Measurements from ENCODE around the gene EPB41L4B.
"Not testable (repeated sequence)": the region's sequence is repeated elsewhere in the genome, so short reads cannot be mapped to it uniquely, and the experiment has no call there.

The EPB41L4B gene

GRCh38 chr9:109242014-109242413 lies 78.8 kb downstream of the EPB41L4B start:
- DNase-seq: no peak

DNA sequence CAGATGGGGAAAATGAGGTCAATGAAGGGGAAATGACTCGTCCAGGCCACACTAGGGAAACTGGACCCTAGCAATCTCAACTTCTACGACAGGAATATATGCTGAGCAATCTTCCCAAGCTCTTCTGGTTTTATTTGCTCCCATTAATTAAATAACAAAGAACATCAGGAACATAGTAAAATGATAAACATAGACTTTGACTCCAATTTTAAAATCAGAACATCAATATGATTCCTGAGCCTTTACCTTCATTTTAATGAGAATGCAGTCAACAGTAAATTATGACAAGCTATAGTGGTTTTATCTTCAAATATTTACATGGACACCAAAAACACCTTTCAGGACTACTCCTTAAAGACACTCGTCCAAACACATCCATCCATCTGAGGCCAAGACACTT lies 79.7 kb downstream of the EPB41L4B start:
- DNase-seq: no peak

DNA sequence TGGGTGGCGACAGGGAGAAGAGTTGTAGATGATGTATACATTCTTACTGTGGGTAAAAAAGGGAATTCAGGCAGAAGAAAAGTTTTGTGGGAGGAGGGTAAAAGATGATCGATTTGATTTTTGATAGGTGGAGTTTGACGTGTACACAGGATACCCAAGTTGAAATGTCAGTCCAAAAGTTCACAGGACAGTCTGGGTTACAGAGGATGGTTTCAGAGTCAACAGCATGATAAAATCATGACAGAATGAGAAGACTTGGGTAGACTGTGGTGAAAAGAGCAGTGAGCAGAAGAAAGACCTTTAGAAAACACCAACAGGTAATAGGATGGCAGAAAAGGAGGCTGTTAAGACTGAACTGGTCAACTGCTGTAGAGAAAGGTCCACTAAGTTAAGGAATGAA lies 81.6 kb downstream of the EPB41L4B start:
- no peak for DNase-seq

- no peak for DNase-seq
Observed at GRCh38 chr9:109238655-109239054, 82.2 kb downstream of the EPB41L4B start.

GRCh38 chr9:109238125-109238524 lies 82.7 kb downstream of the EPB41L4B start:
- DNase-seq: no peak

- DNase-seq: no peak
Observed at GRCh38 chr9:109232449-109233237, 88.2 kb downstream of the EPB41L4B start.

DNA sequence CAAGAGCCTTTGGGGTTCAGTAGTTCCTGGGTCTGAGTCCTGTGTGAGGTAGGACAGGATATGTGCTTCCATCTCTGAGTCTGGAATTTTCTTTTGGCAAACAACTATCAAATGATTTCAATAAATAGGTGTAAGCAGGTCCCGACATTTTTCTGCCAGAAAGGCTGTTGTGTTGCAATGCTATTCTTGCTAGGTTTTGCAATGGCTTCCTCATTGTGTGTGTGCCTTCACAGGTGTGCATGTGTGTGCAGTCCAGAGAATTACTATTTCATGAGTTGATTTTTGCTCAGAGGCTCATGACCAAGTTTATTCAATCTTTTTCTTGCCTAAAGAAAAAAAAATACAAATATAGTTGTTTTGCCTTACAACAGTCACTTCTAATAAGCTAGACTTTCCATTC lies 89.3 kb downstream of the EPB41L4B start:
- DNase-seq: no peak

GRCh38 chr9:109230277-109230676 lies 90.6 kb downstream of the EPB41L4B start:
- DNase-seq: no peak

GRCh38 chr9:109229682-109230081 lies 91.2 kb downstream of the EPB41L4B start:
- DNase-seq: no peak

GRCh38 chr9:109228093-109228642 lies 92.7 kb downstream of the EPB41L4B start:
- no peak for DNase-seq

GRCh38 chr9:109225629-109226028 lies 95.2 kb downstream of the EPB41L4B start:
- DNase-seq: no peak

- no peak for DNase-seq
Observed at GRCh38 chr9:109224751-109225150, 96.1 kb downstream of the EPB41L4B start.

- DNase-seq: not testable (repeated sequence)
Observed at GRCh38 chr9:109218242-109218641, 102.6 kb downstream of the EPB41L4B start.

DNA sequence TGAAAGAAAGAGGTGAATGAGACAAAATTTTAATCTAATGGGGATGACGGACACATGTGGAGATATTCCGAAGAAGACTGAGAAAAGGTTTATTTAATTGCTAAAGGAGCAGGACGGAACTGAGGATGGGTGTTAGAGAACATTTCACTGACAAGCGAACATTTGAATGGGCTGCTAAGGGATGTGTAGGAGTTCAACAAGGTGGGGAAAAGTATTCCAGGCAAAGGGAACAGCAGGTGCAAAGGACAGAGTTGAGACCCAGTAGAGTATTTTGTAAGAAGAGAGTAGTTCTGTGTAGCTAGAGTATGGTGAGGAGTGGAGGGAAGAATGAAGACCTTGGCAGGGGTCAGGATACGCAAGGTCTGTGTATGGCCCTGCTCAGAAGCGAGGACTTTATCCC lies 106.4 kb downstream of the EPB41L4B start:
- no peak for DNase-seq

DNA sequence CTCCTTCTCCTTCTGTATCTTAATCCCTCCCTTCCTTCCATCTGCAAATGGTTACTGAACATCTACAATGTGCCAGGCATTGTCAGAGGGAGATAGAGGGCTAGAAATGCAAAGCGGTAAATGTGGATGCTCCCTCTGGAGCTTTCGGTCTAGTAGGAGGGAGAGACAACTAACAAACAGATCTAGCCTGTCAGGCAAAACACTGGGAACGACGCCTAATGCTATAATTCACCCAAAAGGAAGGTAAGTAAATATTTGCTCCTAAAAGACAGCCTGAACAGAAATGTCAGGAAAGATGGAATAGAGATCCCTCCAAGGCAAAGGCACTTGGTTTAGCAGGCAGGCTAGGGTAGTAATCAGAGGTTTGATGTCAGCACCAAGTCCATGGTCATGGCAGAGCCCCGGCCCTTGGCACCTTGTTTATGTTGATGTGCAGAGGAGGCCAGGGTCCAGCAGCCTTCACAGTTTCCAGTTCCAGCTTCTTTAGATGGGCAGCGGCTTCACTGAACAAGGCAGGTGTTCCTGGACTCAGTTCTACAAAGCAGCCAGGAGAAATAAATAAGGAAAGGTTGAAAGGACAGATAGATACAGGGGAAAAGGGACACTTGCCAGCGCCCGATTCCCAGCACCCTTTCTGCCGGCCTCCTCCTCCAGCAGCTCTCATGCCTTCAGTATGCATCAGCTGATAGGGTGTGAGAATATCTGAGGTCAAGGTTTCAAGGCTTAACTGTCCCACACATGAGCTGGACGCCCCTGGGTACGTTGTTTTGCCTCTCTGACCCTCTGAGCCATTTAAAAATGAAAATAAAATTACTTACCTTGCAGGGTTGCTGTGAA lies 107.4 kb downstream of the EPB41L4B start:
- no peak for DNase-seq

GRCh38 chr9:109212768-109213167 lies 108.1 kb downstream of the EPB41L4B start:
- DNase-seq: no peak

DNA sequence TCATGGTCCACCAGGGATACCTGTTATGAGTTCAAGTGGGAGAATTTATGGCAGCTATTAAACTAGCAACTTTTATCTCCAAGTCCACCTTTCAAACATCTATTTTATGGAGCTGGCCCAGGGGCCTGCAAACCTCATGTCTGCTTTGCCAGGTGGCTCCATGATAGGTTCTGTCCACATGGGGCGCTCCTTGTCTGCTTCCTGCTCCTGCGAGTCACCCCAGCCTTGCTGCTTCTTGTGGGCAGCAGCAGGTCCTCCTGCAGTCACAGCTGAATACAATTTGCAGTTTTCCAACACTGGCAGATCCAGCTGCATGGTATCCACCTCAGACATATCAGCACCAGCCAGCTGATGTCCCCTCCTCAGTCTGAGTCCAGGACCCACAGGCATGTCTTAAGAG lies 114.2 kb downstream of the EPB41L4B start:
- DNase-seq: no peak

DNA sequence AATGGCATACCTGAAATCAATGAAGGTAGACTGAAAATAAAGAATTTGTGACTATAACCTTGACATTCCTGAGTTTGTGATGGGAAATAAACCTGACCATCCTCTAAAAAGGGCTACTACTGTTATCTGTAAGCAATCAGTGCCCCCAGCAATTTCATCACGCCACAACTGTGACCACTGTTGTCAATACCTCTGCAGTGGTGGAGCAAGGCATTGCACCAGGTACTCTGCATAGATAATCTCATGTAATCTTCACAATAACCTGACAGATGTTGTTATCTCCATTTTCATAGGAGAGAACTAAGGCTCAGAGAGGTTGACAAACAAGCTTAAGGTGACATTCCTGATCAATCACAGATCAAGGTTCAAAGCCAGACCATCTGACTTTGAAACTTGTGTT lies 115.3 kb downstream of the EPB41L4B start:
- no peak for DNase-seq

GRCh38 chr9:109203761-109204360 lies 117.0 kb downstream of the EPB41L4B start:
- DNase-seq: no peak

DNA sequence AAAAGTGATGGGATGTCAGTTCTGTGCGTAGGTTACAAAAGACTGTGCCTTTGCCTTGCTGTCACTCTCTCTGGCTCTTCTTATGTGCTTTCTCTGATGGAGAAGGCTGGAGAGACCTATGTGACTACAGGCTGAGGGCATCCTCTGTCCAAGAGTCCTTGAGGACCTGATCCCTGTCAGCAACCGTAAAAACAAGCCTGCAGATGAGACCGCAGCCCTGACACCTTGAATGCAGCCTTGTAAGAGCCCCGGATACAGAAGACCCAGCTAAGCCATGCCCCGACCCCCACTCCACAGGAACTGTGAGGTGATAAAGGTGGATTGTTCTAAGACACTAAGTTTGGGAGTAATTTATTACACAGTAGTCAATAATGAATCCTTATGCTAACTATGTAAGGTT lies 121.2 kb downstream of the EPB41L4B start:
- no peak for DNase-seq

DNA sequence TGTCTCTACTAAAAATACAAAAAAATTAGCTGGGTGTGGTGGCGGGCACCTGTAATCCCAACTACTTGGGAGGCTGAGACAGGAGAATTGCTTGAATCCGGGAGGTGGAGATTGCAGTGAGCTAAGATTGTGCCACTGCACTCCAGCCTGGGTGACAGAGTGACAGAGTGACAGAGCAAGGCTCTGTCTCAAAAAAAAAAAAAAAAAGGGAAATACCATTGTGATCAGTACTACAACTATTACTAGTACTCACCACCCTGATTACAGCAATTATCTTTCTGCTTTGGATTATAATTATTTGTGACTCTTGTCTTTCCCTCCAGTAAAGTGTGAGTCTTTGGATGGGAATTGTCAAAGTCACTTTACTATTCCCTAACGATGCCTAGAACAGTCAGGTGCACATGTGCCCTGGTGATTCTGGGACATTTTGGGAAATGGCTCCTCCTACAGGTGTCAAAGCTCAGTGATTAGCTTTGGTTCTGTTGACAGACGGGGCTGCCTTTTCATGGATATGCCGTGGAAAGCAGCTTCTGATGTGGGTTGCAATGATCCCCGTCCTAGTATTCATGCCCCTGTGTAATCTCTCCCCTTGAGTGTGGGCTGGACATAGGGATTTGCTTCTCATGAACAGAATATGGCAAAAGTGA lies 122.0 kb downstream of the EPB41L4B start:
- no peak for DNase-seq

DNA sequence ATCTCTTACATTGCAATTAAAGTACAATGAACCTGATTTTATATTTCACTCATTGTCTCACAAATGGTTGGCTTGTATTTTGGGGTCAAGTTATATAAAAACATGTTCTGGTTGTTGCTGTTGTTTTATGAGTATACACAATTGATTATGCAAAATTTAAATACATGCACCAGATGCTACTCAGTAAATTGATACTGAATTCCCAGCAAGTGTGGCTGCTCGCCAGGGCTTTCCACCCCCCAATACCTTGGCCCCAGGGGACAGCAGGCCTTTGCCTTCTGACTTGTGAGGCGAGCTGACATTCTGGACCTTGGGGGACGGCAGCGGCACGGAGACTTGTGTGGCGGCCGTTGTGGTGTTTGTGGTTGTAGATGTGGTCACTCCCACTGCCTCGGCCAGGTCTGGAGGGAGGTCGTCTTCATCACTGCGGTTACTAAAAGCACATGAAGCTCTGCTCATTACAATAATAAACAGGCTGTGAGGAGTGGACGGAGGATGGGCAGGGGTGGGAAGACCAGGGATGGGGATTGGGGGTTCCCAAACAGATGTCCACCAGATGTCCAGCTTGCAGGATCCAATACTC lies 126.8 kb downstream of the EPB41L4B start:
- no peak for DNase-seq
